Heart left ventricle (tissue), 16 donors: ENCODE data around the gene PKNOX2. TPM values are rescaled to one million over a fixed set of nuclear protein-coding genes. Genes with fewer than 3 reads are reported as not detected.

ENCODE experiments used
- ATAC-seq, 4 donors: fragments of 200-7000 bp; cut with Tn5 transposase; one replicate each; pipeline ENCODE4 v1.9.1; 2020 to 2022; ENCODE audit warnings: moderate library complexity in 4 of 4, mild to moderate bottlenecking in 3 of 4, moderate number of reproducible peaks in 1 of 4
- DNase-seq, 5 donors: peaks; one replicate each; pipeline ENCODE4 v3.0.0-alpha.2; 2020
- H3K27ac ChIP-seq, 12 donors: fragments of 200-600 bp; sonication (generic) in 4 of 12; one replicate each; pipeline versions ENCODE4 v1.5.0 to v1.8.0; 2016 to 2022; ENCODE audit warnings: mild to moderate bottlenecking in 2 of 12
- H3K27me3 ChIP-seq, 9 donors: fragments of 200-600 bp; sonication (generic) in 2 of 9; one replicate each; pipeline versions ENCODE4 v1.5.1 to v1.8.0; 2016 to 2022; ENCODE audit warnings: mild to moderate bottlenecking in 3 of 9
- H3K36me3 ChIP-seq, 9 donors: fragments of 200-600 bp; sonication (generic) in 2 of 9; one replicate each; pipeline versions ENCODE4 v1.5.0 to v1.8.0; 2018 to 2022; ENCODE audit warnings: mild to moderate bottlenecking in 2 of 9
- H3K4me1 ChIP-seq, 12 donors: fragments of 200-600 bp; sonication (generic) in 4 of 12; one replicate each; pipeline versions ENCODE4 v1.5.0 to v1.8.0; 2016 to 2022; ENCODE audit warnings: mild to moderate bottlenecking in 3 of 12
- H3K4me3 ChIP-seq, 12 donors: fragments of 200-600 bp; sonication (generic) in 4 of 12; one replicate each; pipeline versions ENCODE4 v1.5.0 to v1.8.0; 2017 to 2022; ENCODE audit warnings: mild to moderate bottlenecking in 9 of 12, moderate library complexity in 4 of 12
- H3K9me3 ChIP-seq, 12 donors: fragments of 200-600 bp; sonication (generic) in 4 of 12; one replicate each; pipeline versions ENCODE4 v1.5.0 to v1.8.0; 2016 to 2022; ENCODE audit warnings: mild to moderate bottlenecking in 1 of 12
- CTCF ChIP-seq, 12 donors: fragments of 200-600 bp; sonication (generic) in 4 of 12; IDR thresholded peaks; one replicate each; pipeline versions ENCODE4 v1.5.0 to v1.8.0; 2018 to 2022; ENCODE audit warnings: antibody characterized with exemption in 12 of 12, mild to moderate bottlenecking in 5 of 12
- POLR2A ChIP-seq, 2 donors: fragments of 450-650 bp; IDR thresholded peaks; one replicate each; pipeline ENCODE4 v1.6.1; 2017; ENCODE audit warnings: antibody characterized with exemption in 2 of 2, mild to moderate bottlenecking in 2 of 2, moderate library complexity in 2 of 2
- WGBS, 4 donors: extraction: QIAGEN DNeasy Blood & Tissue Kit in 2 of 4; methylation state at CpG; one replicate each; pipeline versions ENCODE4 v1.1.5 to v1.1.7; 2013 to 2018; 5-methylcytosine and 5-hydroxymethylcytosine counted together
- intact Hi-C, 10 donors: fragments of 100-400 bp; cut with DNase I; formaldehyde crosslinking; loops; one replicate each; pipeline versions ENCODE4 v1.11.1 to v1.14.2; 2022
- polyA plus RNA-seq, 2 donors: library from polyadenylated mRNA; stranded (reverse); fragments of 200-250 nt; gene quantifications; one replicate each; pipeline ENCODE4 v1.2.3, GENCODE V29; 2013
- total RNA-seq, 9 donors: library from RNA; depleted of rRNA in 2 of 9; stranded (reverse); fragments of >200 nt in 2 of 9; fragmentation: NEBNext Ultra II Directional in 3 of 9; extraction: Animal tissue kit (Norgen Biotek cat#: 25700) in 3 of 9; gene quantifications; one replicate each; pipeline versions ENCODE4 v1.1.0 to v1.2.4, GENCODE V29; 2016 to 2023
- donor health status: ischemic (EF 13 %, LVEDD 7.1; RV severe dilation, severe dysfunction).
- donor health status: healthy with polysubstance abuse.
- donor health status: DM: no; HTN: yes; CAD: no.
- donor health status: DM: no; HTN: no; CAD: no.
- donor health status: ischemic (EF 25% LVEDD 6.9; RV normal size, moderate dysfunction).
- donor health status: ischemic (EF 25% LVEDD 5.7; RV mildly dilated, moderate dysfunction).
- donor health status: healthy.
- donor health status: DM: yes; HTN: yes; CAD: no.
- donor health status: ischemic (EF 35%, LVEDD 5.7; RV mildly dilated, moderate dysfunction).
- donor health status: nonischemic (EF 11% LVEDD 7.7; RV severe dilation, severe dysfunction).
- donor health status: DM: yes; HTN: yes; CAD: no.
- donor health status: PGD.
- donor health status: ischemic (EF 29% LVEDD 5.4; RV normal size, mild dysfunction).
- donor health status: nonischemic (EF 23%, LVEDD 6.1; RV moderate dilation, normal function).

Gene PKNOX2
- total and polyA plus RNA-seq, 11 donors, result 3.1 to 9.4 (median 4.5) TPM

GRCh38 chr11:125376856-125377255, 212.3 kb downstream of the PKNOX2 start:
- ATAC-seq, result no peak

GRCh38 chr11:125378083-125378482, 213.5 kb downstream of the PKNOX2 start:
- H3K27ac ChIP-seq, result peak overlapping the region in 1 of 12 donors; percentile 9
- no peaks in the 10 kb centered on the region for H3K27me3 ChIP-seq
- H3K9me3 ChIP-seq, result no peaks in the 10 kb centered on the region
- DNase-seq (peak in 1 of 5 donors; percentile 8), ATAC-seq (no peak)
- H3K4me3 ChIP-seq, result no peak overlapping the region
- intact Hi-C loops, result no loop called here
- TF ChIP-seq CTCF (IDR thresholded peaks at IDR 0.05) (no peak), POLR2A (IDR thresholded peaks at IDR 0.05) (no peak)
- H3K36me3 ChIP-seq, result no peaks in the 10 kb centered on the region
- peaks cover 0 to 40% (median 24%) of the 10 kb centered on the region in 12 donors for H3K4me1 ChIP-seq
- 93 to 99% (median 97%) methylated on average over 7 of the region's 7 CpGs for WGBS, 4 donors

More at GRCh38 chr11:125376856-125377255, 212.3 kb downstream of the PKNOX2 start:
- H3K36me3 ChIP-seq, result no peaks in the 10 kb centered on the region
- H3K27me3 ChIP-seq, result no peaks in the 10 kb centered on the region
- H3K4me1 ChIP-seq, result peaks cover 0 to 46% (median 25%) of the 10 kb centered on the region in 12 donors
- H3K4me3 ChIP-seq, result no peak overlapping the region
- H3K9me3 ChIP-seq, result no peaks in the 10 kb centered on the region
- intact Hi-C loops, result loop anchor here in 1 of 10 donors (2.0 kb wide), 1 partner anchor 28 kb away; no protein-coding TSS in a partner anchor
- TF ChIP-seq CTCF (IDR thresholded peaks at IDR 0.05), result no peak
- TF ChIP-seq POLR2A (IDR thresholded peaks at IDR 0.05), result no peak
- peak in 1 of 5 donors; percentile 10 for DNase-seq
- peak overlapping the region in 4 of 12 donors; percentile 58 to 76 (median 70) for H3K27ac ChIP-seq
- WGBS, 4 donors, result 59 to 72% (median 64%) methylated on average over 5 of the region's 5 CpGs

- Histone ChIP-seq H3K27ac (peak overlapping the region in 1 of 12 donors; percentile 9), H3K4me1 (peaks cover 0 to 35% (median 20%) of the 10 kb centered on the region in 12 donors), H3K36me3 (no peaks in the 10 kb centered on the region), H3K4me3 (no peak overlapping the region), H3K27me3 (no peaks in the 10 kb centered on the region), H3K9me3 (no peaks in the 10 kb centered on the region)
- TF ChIP-seq CTCF (IDR thresholded peaks at IDR 0.05) (no peak), POLR2A (IDR thresholded peaks at IDR 0.05) (no peak)
- ATAC-seq, result no peak
- DNase-seq, result no peak
- intact Hi-C loops, result no loop called here
- 83 to 87% (median 85%) methylated on average over 6 of the region's 6 CpGs for WGBS, 4 donors
Measured at GRCh38 chr11:125378571-125378970, 214.0 kb downstream of the PKNOX2 start.

- 76 to 94% (median 80%) methylated on average over 5 of the region's 5 CpGs for WGBS, 4 donors
- H3K36me3 ChIP-seq, result no peaks in the 10 kb centered on the region
- no peak overlapping the region for H3K27ac ChIP-seq
- peaks cover 0 to 26% (median 14%) of the 10 kb centered on the region in 12 donors for H3K4me1 ChIP-seq
- no peak overlapping the region for H3K4me3 ChIP-seq
- ATAC-seq (no peak), DNase-seq (no peak)
- H3K27me3 ChIP-seq, result no peaks in the 10 kb centered on the region
- TF ChIP-seq POLR2A (IDR thresholded peaks at IDR 0.05), result no peak
- no peak for TF ChIP-seq CTCF (IDR thresholded peaks at IDR 0.05)
- no peaks in the 10 kb centered on the region for H3K9me3 ChIP-seq
- intact Hi-C loops, result no loop called here
Measured at GRCh38 chr11:125379565-125379964, 215.0 kb downstream of the PKNOX2 start.
